GM12878 (cell line): ENCODE measurements around the gene POLR1G.
"Not testable (repeated sequence)": the region's sequence is repeated elsewhere in the genome, so short reads cannot be mapped to it uniquely, and the experiment has no call there.

Experiments
- BHLHE40 ChIP-seq, 2 experiments: fragments of 450-650 bp in 1 of 2; IDR thresholded peaks; 2 replicates each; pipeline ENCODE4 v1.6.1; 2011 to 2017; ENCODE audit warnings: low read depth in 2 of 2, borderline replicate concordance in 1 of 2, improper control_type of control experiment in 1 of 2, low read length in 1 of 2, mild to moderate bottlenecking in 1 of 2
- BMI1 ChIP-seq: fragments of 450-650 bp; IDR thresholded peaks from 2 replicates; pipeline ENCODE4 v1.6.1; 2016; ENCODE audit warnings: mild to moderate bottlenecking, moderate library complexity, borderline replicate concordance
- FOS ChIP-seq: IDR thresholded peaks from 3 replicates; pipeline ENCODE4 v1.6.1; 2011; ENCODE audit warnings: borderline replicate concordance; ENCODE audit not compliant: insufficient read length; ENCODE audit errors: extremely low read depth
- NFYA ChIP-seq: IDR thresholded peaks from 2 replicates; pipeline ENCODE4 v1.6.1; 2011; ENCODE audit warnings: low read depth, mild to moderate bottlenecking, low read length, improper control_type of control experiment, borderline replicate concordance
- POLR2A ChIP-seq: IDR thresholded peaks from 2 replicates; pipeline ENCODE4 v1.6.1; 2011; ENCODE audit warnings: low read depth, mild to moderate bottlenecking, low read length
- TAF1 ChIP-seq: IDR thresholded peaks from 2 replicates; pipeline ENCODE4 v1.6.1; 2011; ENCODE audit warnings: mild to moderate bottlenecking, low read depth, low read length, borderline replicate concordance
- YBX1 ChIP-seq: fragments of 450-650 bp; IDR thresholded peaks from 2 replicates; pipeline ENCODE4 v1.6.1; 2016; ENCODE audit warnings: antibody characterized with exemption
- ZNF384 ChIP-seq: IDR thresholded peaks from 2 replicates; pipeline ENCODE4 v1.6.1; 2012; ENCODE audit warnings: low read depth, mild to moderate bottlenecking, low read length, improper control_type of control experiment, borderline replicate concordance
- TF ChIP-seq, protein P1 (sequence below), 3 experiments: IDR thresholded peaks in 2 of 3; conservative IDR thresholded peaks in 1 of 3; 2 replicates each; pipeline ENCODE4 v1.5.1; 2011; ENCODE audit warnings: low read depth in 3 of 3, low read length in 3 of 3, mild to moderate bottlenecking in 3 of 3, control low read depth in 2 of 3, moderate library complexity in 2 of 3, inconsistent platforms in 1 of 3, mixed read lengths in 1 of 3; ENCODE audit not compliant: control insufficient read depth in 2 of 3, insufficient read depth in 1 of 3; ENCODE audit errors: extremely low read depth in 1 of 3
- TF ChIP-seq, protein P2 (sequence below): fragments of 450-650 bp; conservative IDR thresholded peaks from 2 replicates; pipeline ENCODE4 v1.6.1; 2017; ENCODE audit warnings: mild to moderate bottlenecking, moderate library complexity
- TF ChIP-seq, protein P3 (sequence below): IDR thresholded peaks from 2 replicates; pipeline ENCODE4 v1.6.1; 2011; ENCODE audit warnings: low read depth, low read length, improper control_type of control experiment, borderline replicate concordance
- TF ChIP-seq, protein P4 (sequence below): IDR thresholded peaks from 2 replicates; pipeline ENCODE4 v1.6.1; 2012; ENCODE audit warnings: improper control_type of control experiment, low read depth, low read length; ENCODE audit not compliant: insufficient replicate concordance

DNA sequence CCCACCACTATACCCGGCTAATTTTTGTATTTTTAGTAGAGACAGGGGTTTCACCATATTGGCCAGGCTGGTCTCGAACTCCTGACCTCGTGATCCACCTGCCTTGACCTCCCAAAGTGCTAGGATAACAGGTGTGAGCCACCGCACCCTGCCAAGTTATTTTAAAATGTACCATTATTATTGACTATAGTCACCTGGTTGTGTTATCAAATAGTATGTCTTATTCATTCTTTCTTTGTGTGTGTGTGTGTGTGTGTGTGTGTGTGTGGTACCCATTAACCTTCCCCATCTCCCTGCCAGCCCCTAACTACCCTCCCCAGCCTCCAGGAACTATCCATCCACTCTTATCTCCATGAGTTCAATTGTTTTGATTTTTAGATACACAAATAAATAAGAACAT lies 3.9 kb downstream of the POLR1G start:
- not testable (repeated sequence) for TF ChIP-seq TAF1; POLR2A; NFYA; YBX1; ZNF384; FOS; BMI1; BHLHE40 (IDR thresholded peaks at IDR 0.05; ENCODE audit: borderline replicate concordance in 1 of 2, low read depth in 2 of 2, low read length in 1 of 2)
- TF ChIP-seq, protein P1, sequence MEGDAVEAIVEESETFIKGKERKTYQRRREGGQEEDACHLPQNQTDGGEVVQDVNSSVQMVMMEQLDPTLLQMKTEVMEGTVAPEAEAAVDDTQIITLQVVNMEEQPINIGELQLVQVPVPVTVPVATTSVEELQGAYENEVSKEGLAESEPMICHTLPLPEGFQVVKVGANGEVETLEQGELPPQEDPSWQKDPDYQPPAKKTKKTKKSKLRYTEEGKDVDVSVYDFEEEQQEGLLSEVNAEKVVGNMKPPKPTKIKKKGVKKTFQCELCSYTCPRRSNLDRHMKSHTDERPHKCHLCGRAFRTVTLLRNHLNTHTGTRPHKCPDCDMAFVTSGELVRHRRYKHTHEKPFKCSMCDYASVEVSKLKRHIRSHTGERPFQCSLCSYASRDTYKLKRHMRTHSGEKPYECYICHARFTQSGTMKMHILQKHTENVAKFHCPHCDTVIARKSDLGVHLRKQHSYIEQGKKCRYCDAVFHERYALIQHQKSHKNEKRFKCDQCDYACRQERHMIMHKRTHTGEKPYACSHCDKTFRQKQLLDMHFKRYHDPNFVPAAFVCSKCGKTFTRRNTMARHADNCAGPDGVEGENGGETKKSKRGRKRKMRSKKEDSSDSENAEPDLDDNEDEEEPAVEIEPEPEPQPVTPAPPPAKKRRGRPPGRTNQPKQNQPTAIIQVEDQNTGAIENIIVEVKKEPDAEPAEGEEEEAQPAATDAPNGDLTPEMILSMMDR (IDR thresholded peaks at IDR 0.05 in 2 of 3, conservative IDR thresholded peaks at IDR 0.05 in 1 of 3; ENCODE audit: control insufficient read depth in 2 of 3, extremely low read depth in 1 of 3, insufficient read depth in 1 of 3, low read depth in 3 of 3, low read length in 3 of 3): not testable (repeated sequence)
- TF ChIP-seq, protein P2, sequence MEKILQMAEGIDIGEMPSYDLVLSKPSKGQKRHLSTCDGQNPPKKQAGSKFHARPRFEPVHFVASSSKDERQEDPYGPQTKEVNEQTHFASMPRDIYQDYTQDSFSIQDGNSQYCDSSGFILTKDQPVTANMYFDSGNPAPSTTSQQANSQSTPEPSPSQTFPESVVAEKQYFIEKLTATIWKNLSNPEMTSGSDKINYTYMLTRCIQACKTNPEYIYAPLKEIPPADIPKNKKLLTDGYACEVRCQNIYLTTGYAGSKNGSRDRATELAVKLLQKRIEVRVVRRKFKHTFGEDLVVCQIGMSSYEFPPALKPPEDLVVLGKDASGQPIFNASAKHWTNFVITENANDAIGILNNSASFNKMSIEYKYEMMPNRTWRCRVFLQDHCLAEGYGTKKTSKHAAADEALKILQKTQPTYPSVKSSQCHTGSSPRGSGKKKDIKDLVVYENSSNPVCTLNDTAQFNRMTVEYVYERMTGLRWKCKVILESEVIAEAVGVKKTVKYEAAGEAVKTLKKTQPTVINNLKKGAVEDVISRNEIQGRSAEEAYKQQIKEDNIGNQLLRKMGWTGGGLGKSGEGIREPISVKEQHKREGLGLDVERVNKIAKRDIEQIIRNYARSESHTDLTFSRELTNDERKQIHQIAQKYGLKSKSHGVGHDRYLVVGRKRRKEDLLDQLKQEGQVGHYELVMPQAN: not testable (repeated sequence)
- TF ChIP-seq, protein P3, sequence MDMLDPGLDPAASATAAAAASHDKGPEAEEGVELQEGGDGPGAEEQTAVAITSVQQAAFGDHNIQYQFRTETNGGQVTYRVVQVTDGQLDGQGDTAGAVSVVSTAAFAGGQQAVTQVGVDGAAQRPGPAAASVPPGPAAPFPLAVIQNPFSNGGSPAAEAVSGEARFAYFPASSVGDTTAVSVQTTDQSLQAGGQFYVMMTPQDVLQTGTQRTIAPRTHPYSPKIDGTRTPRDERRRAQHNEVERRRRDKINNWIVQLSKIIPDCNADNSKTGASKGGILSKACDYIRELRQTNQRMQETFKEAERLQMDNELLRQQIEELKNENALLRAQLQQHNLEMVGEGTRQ: not testable (repeated sequence)
- TF ChIP-seq, protein P4, sequence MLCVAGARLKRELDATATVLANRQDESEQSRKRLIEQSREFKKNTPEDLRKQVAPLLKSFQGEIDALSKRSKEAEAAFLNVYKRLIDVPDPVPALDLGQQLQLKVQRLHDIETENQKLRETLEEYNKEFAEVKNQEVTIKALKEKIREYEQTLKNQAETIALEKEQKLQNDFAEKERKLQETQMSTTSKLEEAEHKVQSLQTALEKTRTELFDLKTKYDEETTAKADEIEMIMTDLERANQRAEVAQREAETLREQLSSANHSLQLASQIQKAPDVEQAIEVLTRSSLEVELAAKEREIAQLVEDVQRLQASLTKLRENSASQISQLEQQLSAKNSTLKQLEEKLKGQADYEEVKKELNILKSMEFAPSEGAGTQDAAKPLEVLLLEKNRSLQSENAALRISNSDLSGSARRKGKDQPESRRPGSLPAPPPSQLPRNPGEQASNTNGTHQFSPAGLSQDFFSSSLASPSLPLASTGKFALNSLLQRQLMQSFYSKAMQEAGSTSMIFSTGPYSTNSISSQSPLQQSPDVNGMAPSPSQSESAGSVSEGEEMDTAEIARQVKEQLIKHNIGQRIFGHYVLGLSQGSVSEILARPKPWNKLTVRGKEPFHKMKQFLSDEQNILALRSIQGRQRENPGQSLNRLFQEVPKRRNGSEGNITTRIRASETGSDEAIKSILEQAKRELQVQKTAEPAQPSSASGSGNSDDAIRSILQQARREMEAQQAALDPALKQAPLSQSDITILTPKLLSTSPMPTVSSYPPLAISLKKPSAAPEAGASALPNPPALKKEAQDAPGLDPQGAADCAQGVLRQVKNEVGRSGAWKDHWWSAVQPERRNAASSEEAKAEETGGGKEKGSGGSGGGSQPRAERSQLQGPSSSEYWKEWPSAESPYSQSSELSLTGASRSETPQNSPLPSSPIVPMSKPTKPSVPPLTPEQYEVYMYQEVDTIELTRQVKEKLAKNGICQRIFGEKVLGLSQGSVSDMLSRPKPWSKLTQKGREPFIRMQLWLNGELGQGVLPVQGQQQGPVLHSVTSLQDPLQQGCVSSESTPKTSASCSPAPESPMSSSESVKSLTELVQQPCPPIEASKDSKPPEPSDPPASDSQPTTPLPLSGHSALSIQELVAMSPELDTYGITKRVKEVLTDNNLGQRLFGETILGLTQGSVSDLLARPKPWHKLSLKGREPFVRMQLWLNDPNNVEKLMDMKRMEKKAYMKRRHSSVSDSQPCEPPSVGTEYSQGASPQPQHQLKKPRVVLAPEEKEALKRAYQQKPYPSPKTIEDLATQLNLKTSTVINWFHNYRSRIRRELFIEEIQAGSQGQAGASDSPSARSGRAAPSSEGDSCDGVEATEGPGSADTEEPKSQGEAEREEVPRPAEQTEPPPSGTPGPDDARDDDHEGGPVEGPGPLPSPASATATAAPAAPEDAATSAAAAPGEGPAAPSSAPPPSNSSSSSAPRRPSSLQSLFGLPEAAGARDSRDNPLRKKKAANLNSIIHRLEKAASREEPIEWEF: not testable (repeated sequence)
